ENCODE data around the gene ZNF546.

GRCh38 chr19:39953915-39954314 lies 42.9 kb upstream of the ZNF546 start:
- TF ChIP-seq POLR2AphosphoS5 (IDR thresholded peaks at IDR 0.05) (no peak), CTCF (IDR thresholded peaks at IDR 0.05) (no peak), POLR2A (IDR thresholded peaks at IDR 0.05) (no peak), EP300 (IDR thresholded peaks at IDR 0.05) (no peak)

All from stomach (tissue), 4 donors.